ENCODE data around the gene RPL28. TPM values are rescaled to one million over a fixed set of nuclear protein-coding genes. Genes with fewer than 3 reads are reported as not detected.

Gene RPL28
- total and polyA plus RNA-seq, 11 donors: 196 to 1,391 (median 607) TPM

GRCh38 chr19:55442372-55442961 lies 56.7 kb downstream of the RPL28 start:
- Histone ChIP-seq H3K27ac (no peak overlapping the region), H3K4me3 (no peak overlapping the region), H3K27me3 (peaks cover 50 to 83% (median 70%) of the 10 kb centered on the region in 9 donors), H3K4me1 (peaks cover 0 to 26% (median 0%) of the 10 kb centered on the region in 12 donors), H3K9me3 (no peaks in the 10 kb centered on the region), H3K36me3 (no peaks in the 10 kb centered on the region)
- TF ChIP-seq CTCF (IDR thresholded peaks at IDR 0.05) (no peak), POLR2A (IDR thresholded peaks at IDR 0.05) (no peak)
- WGBS, 4 donors: 1 to 2% (median 1%) methylated on average over 11 to 72 of the region's 72 CpGs
- DNase-seq (no peak), ATAC-seq (no peak)
- intact Hi-C loops (cut with DNase I): no loop called here

GRCh38 chr19:55443045-55443823 lies 57.5 kb downstream of the RPL28 start, which contains the start of gene SHISA7:
TSS of gene SHISA7 (minus strand) at chr19:55443300. CDS start at chr19:55442863, 437 bp downstream.
- peaks cover 48 to 77% (median 66%) of the 10 kb centered on the region in 9 donors for H3K27me3 ChIP-seq
- 1 to 3% (median 2%) methylated on average over 42 to 43 of the region's 43 CpGs for WGBS, 4 donors

GRCh38 chr19:55443824-55444480 lies 58.2 kb downstream of the RPL28 start:
- 31 to 40% (median 36%) methylated on average over 18 of the region's 18 CpGs for WGBS, 4 donors
- no peaks in the 10 kb centered on the region for H3K9me3 ChIP-seq
- no peak for DNase-seq
- no peaks in the 10 kb centered on the region for H3K36me3 ChIP-seq
- peaks cover 0 to 30% (median 0%) of the 10 kb centered on the region in 12 donors for H3K4me1 ChIP-seq
- H3K4me3 ChIP-seq: no peak overlapping the region
- no peak overlapping the region for H3K27ac ChIP-seq
- TF ChIP-seq CTCF (IDR thresholded peaks at IDR 0.05) (no peak), POLR2A (IDR thresholded peaks at IDR 0.05) (no peak)
- intact Hi-C loops (cut with DNase I): no loop called here
- no peak for ATAC-seq
- H3K27me3 ChIP-seq: peaks cover 46 to 70% (median 59%) of the 10 kb centered on the region in 9 donors

More at GRCh38 chr19:55443045-55443823, 57.5 kb downstream of the RPL28 start, which contains the start of gene SHISA7:
- Histone ChIP-seq H3K9me3 (no peaks in the 10 kb centered on the region), H3K27ac (no peak within 1 kb of the TSS), H3K4me1 (peaks cover 0 to 30% (median 0%) of the 10 kb centered on the region in 12 donors), H3K4me3 (no peak within 1 kb of the TSS), H3K36me3 (no peaks in the 10 kb centered on the region)
- ATAC-seq (no peak), DNase-seq (no peak)
- TF ChIP-seq CTCF (IDR thresholded peaks at IDR 0.05): no peak
- TF ChIP-seq POLR2A (IDR thresholded peaks at IDR 0.05): no peak
- intact Hi-C loops (cut with DNase I): no loop called here

- intact Hi-C loops (cut with DNase I): no loop called here
- no peak for ATAC-seq
- H3K27me3 ChIP-seq: peaks cover 40 to 68% (median 55%) of the 10 kb centered on the region in 9 donors
Observed at GRCh38 chr19:55444646-55445045, 58.9 kb downstream of the RPL28 start.

More at GRCh38 chr19:55444646-55445045, 58.9 kb downstream of the RPL28 start:
- Histone ChIP-seq H3K4me1 (peaks cover 0 to 30% (median 0%) of the 10 kb centered on the region in 12 donors), H3K27ac (no peak overlapping the region), H3K36me3 (no peaks in the 10 kb centered on the region), H3K4me3 (no peak overlapping the region), H3K9me3 (no peaks in the 10 kb centered on the region)
- WGBS, 4 donors: 42 to 49% (median 46%) methylated on average over 11 of the region's 11 CpGs
- no peak for DNase-seq
- TF ChIP-seq POLR2A (IDR thresholded peaks at IDR 0.05) (no peak), CTCF (IDR thresholded peaks at IDR 0.05) (no peak)
